GM12878 (cell line): Measurements from ENCODE around the gene PCDHGA8. TPM values are rescaled to one million over a fixed set of nuclear protein-coding genes. Genes with fewer than 3 reads are reported as not detected.

Experiments
- CTCF ChIP-seq, 3 experiments: IDR thresholded peaks in 2 of 3; conservative IDR thresholded peaks in 1 of 3; 2 replicates each; pipeline ENCODE4 v1.5.1; 2011; ENCODE audit warnings: low read depth in 3 of 3, low read length in 3 of 3, mild to moderate bottlenecking in 3 of 3, control low read depth in 2 of 3, moderate library complexity in 2 of 3, inconsistent platforms in 1 of 3, mixed read lengths in 1 of 3; ENCODE audit not compliant: control insufficient read depth in 2 of 3, insufficient read depth in 1 of 3; ENCODE audit errors: extremely low read depth in 1 of 3
- ELK1 ChIP-seq: IDR thresholded peaks from 2 replicates; pipeline ENCODE4 v1.6.1; 2012; ENCODE audit warnings: low read depth, low read length, improper control_type of control experiment
- NFIC ChIP-seq: IDR thresholded peaks from 2 replicates; pipeline ENCODE4 v1.6.1; 2012; ENCODE audit warnings: low read depth, mild to moderate bottlenecking, inconsistent platforms, low read length, moderate library complexity
- NFYA ChIP-seq: IDR thresholded peaks from 2 replicates; pipeline ENCODE4 v1.6.1; 2011; ENCODE audit warnings: low read depth, mild to moderate bottlenecking, low read length, improper control_type of control experiment, borderline replicate concordance
- NFYB ChIP-seq: IDR thresholded peaks from 2 replicates; pipeline ENCODE4 v1.6.1; 2011; ENCODE audit warnings: low read depth, mild to moderate bottlenecking, low read length, improper control_type of control experiment, moderate library complexity; ENCODE audit not compliant: insufficient read depth
- NR2F1 ChIP-seq: fragments of 450-650 bp; conservative IDR thresholded peaks from 2 replicates; pipeline ENCODE4 v1.6.1; 2017; ENCODE audit warnings: mild to moderate bottlenecking
- ZBTB11 ChIP-seq: fragments of 450-650 bp; formaldehyde crosslinking; IDR thresholded peaks from 2 replicates; pipeline ENCODE4 v1.5.0; 2022; ENCODE audit warnings: mild to moderate bottlenecking, missing genetic modification characterization
- ZZZ3 ChIP-seq: IDR thresholded peaks from 2 replicates; pipeline ENCODE4 v1.6.1; 2011; ENCODE audit warnings: low read depth; ENCODE audit not compliant: control insufficient read depth, insufficient read length
- polyA plus RNA-seq, 11 experiments: library from polyadenylated mRNA; depleted of rRNA in 4 of 11; unstranded in 6 of 11; stranded (reverse) in 5 of 11; fragments of >200 nt; fragmentation: Nextera tagmentation in 4 of 11; fragmentation: Illumina TruSeq in 1 of 11; extraction: Ambion mirVana in 4 of 11; extraction: Trizol in 1 of 11; gene quantifications; 1 replicate in 1 of 11; 2 replicates in 10 of 11; pipeline versions ENCODE4 v1.2.1 to v1.2.3, GENCODE V29; 2011 to 2016; ENCODE audit warnings: inconsistent platforms in 2 of 11, missing spikeins in 2 of 11, low read depth in 1 of 11
- total RNA-seq, 4 experiments: library from RNA; depleted of rRNA in 3 of 4; stranded (reverse); fragments of >200 nt in 3 of 4; fragmentation: Illumina TruSeq in 1 of 4; extraction: Trizol in 1 of 4; gene quantifications; 2 replicates each; pipeline versions ENCODE4 v1.2.1 to v1.2.3, GENCODE V29; 2013 to 2021

The PCDHGA8 gene
- total and polyA plus RNA-seq, 10 of the 15 experiments (the other 5 are each of a cell fraction or from before 2014, with no cell fraction given): 0.01 to 0.04 TPM; not detected in 8

- no peak for TF ChIP-seq ZBTB11 (CRISPR knock-in tag)
- TF ChIP-seq NR2F1: no peak
- no peak for TF ChIP-seq CTCF (IDR thresholded peaks at IDR 0.05 in 2 of 3, conservative IDR thresholded peaks at IDR 0.05 in 1 of 3; ENCODE audit: control insufficient read depth in 2 of 3, extremely low read depth in 1 of 3, insufficient read depth in 1 of 3, low read depth in 3 of 3, low read length in 3 of 3)
- TF ChIP-seq NFYB: no peak
- no peak for TF ChIP-seq ZZZ3
- no peak for TF ChIP-seq NFIC
- TF ChIP-seq NFYA: no peak
- no peak for TF ChIP-seq ELK1
Measured at GRCh38 chr5:141351591-141351990, 40.8 kb upstream of the PCDHGA8 start (continued).
